ENCODE measurements around the gene MUC13.

Gene MUC13

DNA sequence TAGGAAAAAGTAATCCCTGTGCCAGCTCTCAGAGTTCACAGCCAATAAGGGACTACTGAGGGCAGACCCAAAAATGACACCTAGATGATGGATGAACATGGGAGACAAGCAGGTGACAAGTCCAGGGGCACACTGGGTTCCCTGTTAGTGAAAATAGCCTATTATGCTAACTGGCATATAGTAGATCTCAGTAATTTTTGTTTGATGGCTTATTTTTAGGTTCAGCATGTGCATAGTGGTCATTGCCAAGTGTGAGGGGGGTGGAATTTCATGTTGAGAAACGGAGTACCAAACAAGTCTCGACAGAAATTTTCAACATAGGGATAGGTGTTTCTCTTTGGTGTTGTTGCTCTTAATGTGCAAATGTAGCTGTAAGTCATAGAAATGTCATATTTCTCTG is 41.0 kb downstream of the MUC13 start:
- no peak for DNase-seq

DNA sequence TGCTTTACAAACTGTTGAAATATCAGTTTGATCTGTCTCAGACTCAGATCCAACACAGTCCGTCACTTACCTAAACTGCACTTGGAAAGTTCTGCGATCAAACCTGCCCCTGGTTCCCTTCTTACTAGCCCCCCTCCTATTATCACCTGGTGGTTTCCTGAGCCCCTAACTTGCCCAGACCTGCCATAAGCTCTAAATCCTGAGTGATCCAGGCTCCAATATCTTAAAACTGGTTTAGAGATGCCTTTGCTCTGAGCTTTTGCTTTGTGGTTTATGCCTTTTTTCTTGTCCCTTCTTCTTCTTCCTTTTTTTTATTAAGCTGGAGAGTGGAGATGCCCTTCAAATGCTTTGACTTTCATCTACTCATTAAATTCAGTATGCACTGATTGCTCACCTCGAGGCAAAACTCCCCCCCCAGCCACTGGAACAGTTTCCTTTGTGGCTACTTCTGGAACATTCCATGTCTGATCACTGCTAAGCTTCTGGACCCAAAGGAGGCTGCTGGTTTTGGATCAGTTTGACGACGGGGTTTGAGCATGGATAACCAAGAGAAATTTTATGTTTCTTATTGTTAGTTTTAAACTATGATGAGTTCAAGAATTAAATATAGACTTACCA is 43.9 kb downstream of the MUC13 start:
- DNase-seq = no peak

DNA sequence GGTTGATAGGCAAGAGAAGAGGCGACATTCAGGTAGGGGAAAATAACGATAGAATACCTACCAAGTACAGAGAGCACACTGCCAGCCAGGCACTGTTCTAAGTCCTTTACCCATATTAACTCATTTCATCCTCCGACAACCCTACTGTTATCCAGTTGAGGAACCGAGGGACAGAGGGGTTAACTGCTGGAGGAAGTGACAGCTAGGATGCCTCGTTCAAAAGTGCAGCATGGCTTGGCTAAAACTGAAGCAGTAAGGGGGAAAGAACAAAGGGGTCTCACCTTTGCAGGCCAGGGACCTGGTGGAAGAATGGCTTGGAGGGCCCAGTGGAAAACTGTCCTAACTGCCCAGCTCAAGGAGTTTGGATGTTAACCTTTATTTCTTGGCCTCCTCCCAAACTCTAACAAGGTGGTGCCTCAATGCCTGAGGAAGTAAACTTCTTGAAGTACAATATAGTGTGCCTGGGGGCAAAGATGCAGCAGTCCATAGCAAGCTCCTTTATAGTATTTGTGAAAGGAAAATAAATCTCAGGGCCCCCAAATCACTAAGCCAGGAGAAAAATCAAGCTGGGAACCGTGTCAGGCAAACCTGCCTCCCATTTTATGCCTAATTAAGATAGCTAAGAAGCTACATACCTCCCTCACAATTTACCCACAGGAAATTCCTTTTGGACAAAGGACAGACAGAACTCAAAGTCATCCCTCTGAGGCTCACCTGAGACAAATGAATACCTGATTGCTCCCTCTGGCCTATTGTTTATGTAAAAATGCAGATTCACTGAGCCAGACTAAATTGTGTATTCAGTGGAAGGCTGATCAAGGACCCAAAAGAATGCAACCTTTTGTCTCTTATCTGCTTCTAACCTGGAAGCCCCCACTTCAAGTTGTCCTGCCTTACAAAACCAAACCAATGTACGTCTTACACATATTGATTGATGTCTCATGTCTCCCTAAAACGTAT is 45.8 kb downstream of the MUC13 start:
- no peak for DNase-seq

DNA sequence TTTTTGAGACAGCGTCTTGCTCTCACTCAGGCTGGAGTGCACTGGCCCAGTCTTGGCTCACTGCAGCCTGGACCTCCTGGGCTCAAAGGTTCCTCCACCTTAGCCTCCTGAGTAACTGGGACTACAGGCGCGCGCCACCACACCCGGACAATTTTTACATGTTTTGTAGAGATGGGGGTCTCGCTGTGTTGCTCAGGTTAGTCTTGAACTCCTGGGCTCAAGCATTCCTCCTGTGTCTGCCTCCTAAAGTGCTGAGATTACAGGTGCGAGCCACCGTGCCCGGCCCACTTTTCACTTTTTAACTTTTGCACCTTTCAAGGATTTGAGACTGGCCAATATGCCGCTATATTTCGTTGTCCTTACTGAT is 46.6 kb downstream of the MUC13 start:
- no peak for DNase-seq

DNA sequence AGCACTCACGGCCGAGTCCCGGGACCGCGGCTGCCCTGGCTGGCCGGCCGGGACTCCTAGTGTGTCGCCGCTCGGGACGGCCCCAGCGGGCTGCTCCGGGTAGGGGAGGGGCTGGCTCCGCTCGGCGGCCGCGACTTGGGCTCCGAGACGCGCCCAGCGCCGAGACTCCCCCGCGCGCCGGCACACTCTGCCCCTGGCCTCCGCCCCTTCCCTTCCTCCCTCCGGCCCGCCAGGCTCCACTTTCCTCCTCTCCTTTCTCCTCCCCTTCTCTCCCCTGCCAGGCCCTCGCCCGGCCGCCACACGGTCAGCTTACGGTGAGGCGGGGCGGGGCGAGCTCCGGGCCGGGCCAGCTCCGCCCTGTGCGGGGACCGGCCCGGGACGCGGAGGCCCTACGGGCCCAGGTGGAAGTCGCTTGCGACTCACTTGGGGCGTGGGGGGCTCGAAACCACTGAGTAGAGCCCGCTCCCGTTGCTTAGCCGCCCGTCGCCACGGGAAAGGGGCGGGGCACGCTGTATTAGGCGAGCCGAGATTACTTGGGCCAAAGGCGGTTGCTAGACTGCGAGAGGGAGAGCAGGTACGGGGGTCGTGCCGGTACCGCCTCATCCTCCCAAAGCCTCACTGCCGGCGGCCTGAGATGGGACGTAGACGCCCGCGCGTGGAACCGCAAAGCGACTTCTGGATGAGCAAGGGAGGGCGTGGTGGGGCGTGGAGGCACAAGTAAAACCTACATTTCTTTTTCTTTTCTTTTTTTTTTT is 47.2 kb downstream of the MUC13 start, which contains the start of gene ITGB5:
Gene ITGB5 (minus strand): TSS at position 189 of the 755 bp plus-strand sequence. CDS start 365 bp downstream, outside the sequence.
- no peak for DNase-seq

DNA sequence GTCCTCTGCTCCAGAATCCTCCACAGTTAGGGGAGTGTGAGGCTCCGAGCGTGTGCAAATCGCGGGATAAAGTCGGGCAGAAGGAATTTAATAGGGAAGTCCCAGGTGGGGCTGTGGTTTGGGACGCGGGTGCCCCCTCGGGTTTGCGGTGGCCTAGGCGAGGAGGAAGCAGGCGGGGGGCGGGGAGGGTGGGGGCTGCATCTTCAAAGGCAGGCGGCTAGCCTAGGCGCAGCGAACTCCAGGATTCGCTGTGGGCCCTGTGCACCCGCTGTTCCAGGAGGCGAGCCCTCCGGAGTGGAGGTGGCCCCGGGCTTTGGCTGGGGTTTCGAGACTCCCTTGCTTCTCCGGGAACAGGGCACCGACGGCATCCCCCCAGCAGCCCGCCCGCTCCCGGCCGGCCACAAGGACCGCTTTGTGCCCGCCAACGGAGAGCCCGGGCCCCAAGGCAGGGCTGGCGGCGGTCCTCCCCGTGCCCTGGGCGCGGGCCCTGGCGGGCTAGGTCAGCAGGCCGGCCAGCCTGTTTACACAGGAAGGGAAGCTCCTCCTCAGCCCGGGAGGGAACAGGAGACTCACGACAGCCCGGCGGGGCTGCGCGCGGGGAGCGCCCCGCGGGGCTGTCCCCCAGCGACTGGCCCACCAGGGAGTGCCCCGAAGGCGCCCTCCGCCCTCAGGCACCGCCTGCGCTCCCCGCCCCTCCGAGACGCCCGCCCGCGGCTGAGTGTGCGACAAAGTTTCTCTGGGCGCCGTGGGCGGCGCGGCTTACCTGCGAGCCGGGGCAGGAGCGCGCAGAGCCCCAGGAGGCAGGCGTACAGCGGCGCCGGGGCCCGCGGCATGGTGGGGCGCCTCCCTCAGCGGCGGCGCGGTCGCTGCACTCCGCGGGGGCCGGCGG is 48.1 kb downstream of the MUC13 start:
- DNase-seq = no peak

DNA sequence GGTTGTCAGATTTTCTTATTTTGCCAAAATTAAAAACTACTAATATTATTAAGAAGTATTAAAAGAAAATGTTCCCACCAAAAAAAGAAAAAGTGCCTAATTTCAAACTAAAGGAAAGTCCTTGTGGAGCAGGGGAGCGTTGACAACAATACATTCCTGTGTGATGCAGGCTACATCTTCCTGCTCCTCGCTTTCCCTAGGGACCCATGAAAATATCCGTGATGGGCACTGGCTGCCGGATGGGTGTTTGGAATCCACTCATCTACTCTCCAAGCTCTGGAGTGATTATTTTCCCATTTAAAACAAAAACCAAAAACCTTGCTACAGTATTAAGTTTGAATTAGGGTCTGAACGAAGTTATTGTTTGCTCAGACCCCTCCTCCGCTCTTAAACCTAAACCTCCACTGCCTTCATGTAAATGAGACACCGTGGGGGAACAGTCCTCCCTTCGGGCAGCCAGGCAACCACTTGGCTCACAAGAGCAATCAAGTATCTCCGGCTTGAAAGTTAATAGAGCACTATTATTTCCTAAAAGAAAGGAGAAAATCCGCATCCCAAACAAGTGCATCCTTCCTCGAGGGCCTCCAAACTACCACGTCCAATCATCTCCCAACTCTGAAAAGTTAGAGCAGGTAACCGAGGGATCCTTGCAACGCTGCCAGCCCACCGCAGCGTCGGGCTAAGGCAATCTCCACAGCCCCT is 48.9 kb downstream of the MUC13 start:
- DNase-seq = no peak

DNA sequence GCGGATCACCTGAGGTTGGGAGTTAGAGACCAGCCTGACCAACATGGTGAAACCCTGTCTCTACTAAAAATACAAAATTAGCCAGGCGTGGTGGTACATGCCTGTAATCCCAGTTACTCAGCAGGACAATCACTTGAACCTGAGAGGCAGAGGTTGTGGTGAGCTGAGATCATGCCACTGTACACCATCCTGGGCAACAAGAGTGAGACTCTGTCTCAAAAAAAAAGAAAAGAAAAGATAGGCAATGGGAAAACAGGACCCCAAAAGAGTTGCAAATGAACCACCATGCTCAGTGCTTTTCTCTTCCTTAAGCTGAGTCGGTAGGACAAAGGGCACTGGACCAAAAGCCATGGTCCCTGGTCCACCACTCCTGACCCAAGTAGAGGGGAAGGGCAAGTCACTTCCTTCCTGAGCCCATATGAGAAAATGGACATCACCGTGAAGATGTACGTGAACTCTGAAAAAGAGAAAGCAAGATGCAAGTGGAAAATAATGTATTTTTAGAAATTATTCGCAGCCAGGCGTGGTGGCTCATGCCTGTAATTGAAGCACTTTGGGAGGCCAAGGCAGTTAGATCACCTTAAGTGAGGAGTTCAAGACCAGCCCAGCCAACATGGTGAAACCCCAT is 50.0 kb downstream of the MUC13 start:
- no peak for DNase-seq

DNA sequence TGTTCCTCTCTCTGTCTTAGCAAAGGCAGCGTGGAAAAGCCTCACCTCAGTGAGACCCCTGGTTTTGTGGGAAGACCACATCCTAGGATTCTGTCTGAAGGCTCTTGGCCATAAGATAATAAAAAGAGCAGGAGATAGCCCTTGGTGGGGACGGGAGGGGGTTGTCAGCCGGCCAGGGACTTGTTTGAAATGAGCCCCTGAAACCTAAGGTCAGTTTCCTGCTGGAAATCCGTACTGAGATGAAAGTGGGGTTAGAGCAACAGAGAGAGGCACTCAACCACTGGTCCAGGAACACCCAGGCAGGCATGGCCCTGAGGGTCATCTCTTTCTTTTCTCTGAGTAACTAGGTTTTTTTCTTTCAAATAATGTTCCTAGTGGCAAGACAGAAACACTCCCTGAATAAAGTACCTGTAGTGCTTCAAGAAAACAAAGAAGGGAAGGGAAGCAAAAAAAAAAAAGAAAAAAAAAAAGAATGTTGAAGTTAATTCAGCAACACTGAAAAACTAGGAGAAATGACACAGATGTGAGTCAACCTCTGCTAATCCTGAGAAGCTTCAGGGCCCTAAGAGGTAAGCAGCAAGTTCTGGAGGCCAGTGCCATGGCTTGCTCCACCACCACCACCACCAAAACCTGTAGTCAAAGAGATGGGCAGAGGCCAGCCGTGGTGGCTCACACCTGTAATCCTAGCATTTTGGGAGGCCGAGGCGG is 50.6 kb downstream of the MUC13 start:
- no peak for DNase-seq

DNA sequence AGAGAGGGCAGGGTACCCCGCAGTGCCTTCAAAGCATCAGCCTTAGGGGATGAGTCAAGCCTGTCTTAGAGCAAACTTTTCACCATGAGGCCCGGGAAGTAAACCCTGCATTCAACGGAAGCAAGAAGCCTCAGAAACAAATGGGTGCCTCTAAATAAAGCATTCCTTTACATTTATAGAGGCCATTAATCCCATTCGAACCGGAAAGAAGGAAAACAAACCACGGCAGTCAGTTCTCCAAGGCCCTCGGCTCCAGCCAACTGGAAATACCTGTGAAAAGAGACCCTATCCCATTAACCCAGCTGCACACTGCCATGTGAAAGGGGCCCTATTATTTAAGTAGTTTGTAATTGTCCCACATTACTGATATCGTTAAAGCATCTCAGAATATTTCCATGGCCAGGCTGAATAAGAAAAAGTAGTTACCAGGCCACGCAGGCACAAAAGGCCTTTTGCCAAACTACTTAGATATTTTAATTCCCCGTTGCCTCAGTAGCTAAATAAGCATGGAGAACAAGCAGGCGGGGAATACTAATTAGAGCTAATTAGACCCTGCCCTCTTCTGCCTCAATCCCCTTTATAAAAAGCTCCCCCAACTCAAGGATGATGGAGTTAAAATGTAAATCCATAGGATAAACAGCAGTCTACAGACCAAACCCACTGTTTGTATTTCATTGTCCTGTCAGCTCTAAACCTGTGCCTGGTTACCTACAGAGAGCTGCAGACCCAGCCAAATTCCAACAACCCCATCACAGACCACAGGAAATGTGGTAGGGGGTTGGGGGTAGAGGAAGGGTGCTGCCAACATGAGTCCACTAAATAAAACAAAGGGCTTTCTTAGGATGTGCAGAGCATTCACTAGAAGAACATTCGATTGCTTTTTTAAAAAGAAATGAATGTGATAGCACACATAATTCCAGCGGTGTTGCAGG is 51.5 kb downstream of the MUC13 start:
- DNase-seq = no peak

DNA sequence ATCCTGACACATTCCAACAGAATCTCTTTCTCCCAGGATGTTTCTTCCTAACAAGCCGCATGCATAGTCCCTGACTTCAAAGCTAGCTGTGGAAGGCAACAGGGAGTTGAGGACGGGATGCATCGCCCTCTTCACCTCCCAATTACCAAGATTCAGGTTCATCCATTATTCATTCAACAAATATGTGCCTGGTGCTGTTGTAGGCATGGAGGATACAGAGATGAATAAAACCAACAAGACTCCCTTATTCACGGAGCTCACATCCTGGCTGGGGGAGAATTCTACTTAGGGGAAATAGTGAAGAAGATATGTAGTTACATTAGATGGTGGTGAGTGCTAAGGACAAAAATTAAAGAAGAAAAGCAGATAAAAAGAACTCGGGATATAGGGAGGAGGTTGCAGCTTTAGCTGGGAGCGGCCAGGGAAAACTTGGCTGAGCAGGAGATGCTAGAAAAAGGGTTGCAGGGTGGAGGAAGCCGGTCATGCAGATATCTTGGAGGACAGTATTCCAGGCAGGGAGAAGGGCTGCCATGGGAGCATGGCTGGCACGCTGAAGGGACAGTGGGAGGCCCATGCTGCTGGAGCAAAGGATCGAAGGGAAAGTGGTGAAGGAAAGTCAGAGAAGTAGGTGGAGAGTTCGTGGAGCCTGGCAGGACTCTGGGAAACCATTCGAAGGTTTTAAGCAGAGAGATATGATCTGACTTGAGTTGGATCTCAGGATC is 52.4 kb downstream of the MUC13 start:
- DNase-seq = no peak

DNA sequence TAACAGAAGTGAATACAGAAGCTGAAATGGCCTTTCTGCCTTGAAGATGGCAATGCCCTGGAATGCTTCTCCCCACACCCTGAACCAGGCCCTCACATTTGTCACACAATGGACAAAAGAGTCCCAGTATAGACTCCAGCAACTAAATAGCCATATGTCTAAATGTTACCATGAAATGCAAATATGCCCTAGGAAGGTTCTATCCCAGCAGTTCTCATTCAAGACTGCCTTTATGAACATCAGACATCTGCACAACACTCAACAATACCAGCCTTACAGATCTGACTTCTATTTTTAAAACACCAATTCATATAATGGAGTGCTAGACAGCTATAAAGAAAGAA is 55.2 kb downstream of the MUC13 start:
- DNase-seq = no peak

DNA sequence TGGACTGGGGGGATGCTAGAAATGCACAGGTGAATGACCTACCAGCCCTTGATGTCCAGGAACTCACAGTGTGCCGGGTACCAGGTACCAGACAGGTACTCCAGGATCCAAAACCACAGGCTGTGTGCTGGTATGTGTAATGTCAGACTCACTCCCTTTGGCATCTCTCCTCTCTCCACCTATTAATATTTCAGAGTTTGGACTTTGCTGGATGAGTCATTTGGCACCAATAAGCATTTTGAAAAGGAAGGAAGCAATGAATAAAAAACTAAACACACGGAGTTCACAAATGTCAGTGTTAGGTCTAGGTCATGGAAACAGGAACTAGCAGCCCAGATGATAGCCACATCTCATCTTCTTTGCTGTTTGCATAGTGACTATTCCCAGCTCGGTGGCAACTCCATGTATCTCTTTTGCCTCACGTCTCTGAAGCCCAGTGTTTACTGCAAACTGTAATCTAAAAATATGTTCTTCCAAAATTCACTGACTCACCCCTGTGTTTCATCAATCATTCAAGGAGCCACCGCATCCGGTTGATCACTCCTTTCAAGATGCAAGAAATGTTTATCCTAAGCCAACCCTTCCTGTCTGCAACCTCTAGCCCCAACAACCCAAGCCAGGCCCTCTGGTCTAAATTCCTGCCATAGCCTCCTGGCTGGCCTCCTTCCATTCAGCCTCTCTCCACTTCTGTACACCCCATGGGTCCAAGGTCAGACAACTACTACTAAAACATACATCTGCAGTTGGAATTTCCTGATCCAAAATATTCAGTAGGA is 55.8 kb downstream of the MUC13 start:
- DNase-seq = no peak

DNA sequence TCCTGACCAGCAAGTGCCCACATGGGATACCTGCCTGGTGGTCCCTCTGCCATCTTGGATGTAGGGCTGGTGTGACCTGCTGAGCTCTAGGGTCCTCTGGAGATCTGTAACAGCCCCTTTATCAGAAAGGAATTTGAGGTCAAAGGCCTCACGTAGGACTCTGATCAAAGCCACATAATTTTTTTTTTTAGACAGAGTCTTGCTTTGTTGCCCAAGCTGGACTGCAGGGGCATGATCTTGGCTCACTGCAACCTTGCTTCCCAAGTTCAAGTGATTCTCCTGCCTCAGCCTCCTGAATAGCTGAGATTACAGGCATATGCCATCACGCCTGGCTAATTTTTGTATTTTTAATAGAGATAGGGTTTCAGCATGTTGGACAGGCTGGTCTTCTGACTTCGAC is 56.9 kb downstream of the MUC13 start:
- no peak for DNase-seq

DNA sequence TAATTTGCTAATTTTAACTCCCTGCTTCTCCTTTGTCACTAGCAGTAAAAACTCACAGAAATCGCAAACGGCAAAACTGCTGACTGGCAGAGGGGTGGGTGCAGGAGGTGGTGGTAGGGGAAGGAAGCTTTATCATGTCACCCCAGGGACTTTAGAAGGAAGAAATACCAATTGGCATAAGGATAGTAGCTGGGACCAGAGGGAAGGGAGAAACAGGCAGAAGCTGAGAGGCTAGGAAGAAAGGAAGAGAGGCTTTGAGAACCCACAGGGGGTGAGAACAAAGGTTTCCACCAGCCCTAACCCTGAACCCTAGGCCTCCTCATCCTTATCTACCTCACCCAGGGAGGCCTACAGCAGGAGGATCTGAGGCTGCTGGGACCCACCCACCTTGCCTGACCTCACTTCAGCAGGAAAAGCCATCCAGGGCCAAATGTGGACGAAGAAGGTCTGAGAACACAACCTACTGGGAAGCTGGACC is 58.1 kb downstream of the MUC13 start:
- DNase-seq = no peak

DNA sequence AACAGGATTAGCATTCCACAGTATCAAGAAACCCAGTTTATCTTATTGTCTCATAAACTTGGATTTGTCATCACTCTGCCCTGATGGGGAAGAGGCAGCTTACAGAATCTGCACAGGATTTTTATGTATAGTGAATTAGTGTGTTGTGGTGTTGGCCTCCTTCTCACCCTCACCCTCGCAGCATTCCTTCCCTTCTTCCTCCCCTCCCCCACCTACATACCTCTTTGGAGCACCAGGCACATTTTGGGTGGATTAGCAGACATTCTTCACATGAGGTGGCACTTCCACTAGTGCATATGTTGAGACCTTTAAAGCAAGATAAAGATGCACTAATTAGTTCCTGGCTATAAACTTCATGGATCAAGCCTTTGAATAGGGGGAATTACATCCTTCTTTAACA is 61.3 kb downstream of the MUC13 start:
- DNase-seq = no peak

DNA sequence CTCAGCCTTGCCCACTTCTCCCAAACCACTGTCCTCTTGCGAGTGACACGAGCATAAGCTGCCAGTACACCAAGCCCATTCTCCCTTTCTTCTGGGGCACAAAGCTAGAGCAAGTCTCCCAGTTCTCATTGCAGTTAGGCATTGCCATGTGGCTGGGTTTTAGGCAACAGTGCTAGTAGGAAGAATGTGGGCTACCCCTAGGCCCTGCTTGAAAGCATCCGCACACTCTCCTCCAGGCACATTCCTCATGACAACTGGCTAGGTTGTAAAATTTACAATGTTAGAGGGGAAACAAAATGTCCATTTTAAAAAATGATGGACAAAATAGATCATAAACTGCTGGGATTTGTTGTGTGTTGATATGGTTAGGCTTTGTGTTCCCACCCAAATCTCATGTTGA is 67.0 kb downstream of the MUC13 start:
- no peak for DNase-seq

DNA sequence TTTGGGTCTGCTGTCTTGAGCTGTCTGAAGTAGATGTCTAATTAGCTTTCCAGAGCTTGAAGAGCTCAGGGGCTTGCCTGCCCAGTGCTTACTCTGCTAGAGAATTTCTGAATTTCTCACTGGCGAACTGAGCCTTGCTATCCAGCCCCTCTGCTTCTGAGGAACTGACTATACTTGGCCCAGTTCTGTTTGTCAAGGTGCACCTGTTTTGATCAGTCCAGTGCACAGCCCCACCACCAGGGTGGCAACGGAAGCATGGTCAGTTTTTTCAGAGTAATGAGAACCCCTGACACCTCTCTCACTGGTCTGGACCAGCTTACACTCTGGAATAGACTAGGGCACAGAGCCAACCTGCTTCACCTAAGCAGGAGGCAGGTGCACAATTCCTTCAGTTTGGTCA is 72.5 kb downstream of the MUC13 start:
- DNase-seq = no peak

Measured in central memory CD4-positive, alpha-beta T cell (primary cell).